ENCODE measurements around the gene PARP14.

The PARP14 gene

GRCh38 chr3:122773944-122774509, 93.4 kb downstream of the PARP14 start:
- no peaks in the 10 kb centered on the region for H3K4me1 ChIP-seq (ENCODE audit: control insufficient read depth, insufficient read depth, low read length)
- peaks cover 0 to 5% of the 10 kb centered on the region in 2 experiments; a peak in 1 of 3 replicates for H3K36me3 ChIP-seq (ENCODE audit: control insufficient read depth in 2 of 2, insufficient read depth in 1 of 2, low read length in 2 of 2)
- H3K4me3 ChIP-seq (ENCODE audit: low read depth, low read length), result no peak overlapping the region
- POLR2A ChIA-PET, result no interaction called here
- CTCF ChIA-PET, result interaction anchor here (0.5 to 1.1 kb wide), 3 partner anchors 18 to 406 kb away, joined by 3 read pairs; no protein-coding TSS in a partner anchor
- H3K9me3 ChIP-seq (ENCODE audit: control insufficient read depth, insufficient read depth, low read depth, low read length), result no peaks in the 10 kb centered on the region
- no peak overlapping the region for H3K27ac ChIP-seq (ENCODE audit: extremely low read depth, low read depth, low read length)
- TF ChIP-seq IKZF3 (tag by site-specific recombination; IDR thresholded peaks at IDR 0.05), result no peak
- no peak for TF ChIP-seq ZNF837 (tag by site-specific recombination; IDR thresholded peaks at IDR 0.05)
- no peak for TF ChIP-seq ZNF707 (tag by site-specific recombination; IDR thresholded peaks at IDR 0.05)
- TF ChIP-seq ZNF776 (tag by site-specific recombination; IDR thresholded peaks at IDR 0.05; ENCODE audit: borderline replicate concordance), result no peak
- no peak for TF ChIP-seq PBX3 (CRISPR knock-in tag; IDR thresholded peaks at IDR 0.05)
- no peak for TF ChIP-seq ZNF280D (tag by site-specific recombination; IDR thresholded peaks at IDR 0.05)
- no peak for TF ChIP-seq BCL11A (tag by site-specific recombination; IDR thresholded peaks at IDR 0.05; ENCODE audit: low read depth)
- no peak for TF ChIP-seq ZBTB10 (tag by site-specific recombination; IDR thresholded peaks at IDR 0.05)
- no peak for TF ChIP-seq ZFHX2 (tag by site-specific recombination; conservative IDR thresholded peaks at IDR 0.05)
- no peak for TF ChIP-seq ZNF426 (tag by site-specific recombination; IDR thresholded peaks at IDR 0.05)
- no peak for TF ChIP-seq ZNF473 (tag by site-specific recombination; IDR thresholded peaks at IDR 0.05)
- TF ChIP-seq ZNF560 (tag by site-specific recombination; IDR thresholded peaks at IDR 0.05; ENCODE audit: borderline replicate concordance), result no peak
- no peak for TF ChIP-seq ZNF311 (tag by site-specific recombination; IDR thresholded peaks at IDR 0.05; ENCODE audit: borderline replicate concordance)
- TF ChIP-seq KLF16 (tag by site-specific recombination; IDR thresholded peaks at IDR 0.05), result no peak

- Histone ChIP-seq H3K27ac (ENCODE audit: extremely low read depth, low read depth, low read length) (no peak overlapping the region), H3K4me3 (ENCODE audit: low read depth, low read length) (no peak overlapping the region), H3K4me1 (ENCODE audit: control insufficient read depth, insufficient read depth, low read length) (no peaks in the 10 kb centered on the region), H3K9me3 (ENCODE audit: control insufficient read depth, insufficient read depth, low read depth, low read length) (no peaks in the 10 kb centered on the region), H3K36me3 (ENCODE audit: control insufficient read depth in 2 of 2, insufficient read depth in 1 of 2, low read length in 2 of 2) (peaks cover 0 to 5% of the 10 kb centered on the region in 2 experiments; a peak in 1 of 3 replicates)
- ChIA-PET POLR2A (no interaction called here), CTCF (interaction anchor here (1.1 kb wide), 1 partner anchor 19 kb away, joined by 3 read pairs; no protein-coding TSS in a partner anchor)
- TF ChIP-seq ZNF521 (tag by site-specific recombination; IDR thresholded peaks at IDR 0.05) (no peak), REPIN1 (tag by site-specific recombination; IDR thresholded peaks at IDR 0.05; ENCODE audit: low read depth) (no peak), ZNF623 (tag by site-specific recombination; IDR thresholded peaks at IDR 0.05) (no peak), ZNF133 (tag by site-specific recombination; IDR thresholded peaks at IDR 0.05) (no peak), ZNF791 (tag by site-specific recombination; IDR thresholded peaks at IDR 0.05) (no peak), GLIS1 (tag by site-specific recombination; IDR thresholded peaks at IDR 0.05) (no peak), GLI4 (tag by site-specific recombination; IDR thresholded peaks at IDR 0.05) (no peak), ZNF292 (tag by site-specific recombination; IDR thresholded peaks at IDR 0.05; ENCODE audit: borderline replicate concordance, low read depth) (no peak), SP2 (tag by site-specific recombination; IDR thresholded peaks at IDR 0.05) (no peak), ZNF677 (tag by site-specific recombination; IDR thresholded peaks at IDR 0.05) (no peak), ZNF174 (tag by site-specific recombination; IDR thresholded peaks at IDR 0.05) (no peak), OSR2 (tag by site-specific recombination; IDR thresholded peaks at IDR 0.05) (no peak), ZNF670 (tag by site-specific recombination; IDR thresholded peaks at IDR 0.05; ENCODE audit: low read depth) (no peak)
Observed at GRCh38 chr3:122774564-122774963, 93.9 kb downstream of the PARP14 start.
